ENCODE measurements around the gene FGF22. TPM values are rescaled to one million over a fixed set of nuclear protein-coding genes. Genes with fewer than 3 reads are reported as not detected.

Gene FGF22
- total and polyA plus RNA-seq, 4 donors, result 0.08 TPM; not detected in 3

DNA sequence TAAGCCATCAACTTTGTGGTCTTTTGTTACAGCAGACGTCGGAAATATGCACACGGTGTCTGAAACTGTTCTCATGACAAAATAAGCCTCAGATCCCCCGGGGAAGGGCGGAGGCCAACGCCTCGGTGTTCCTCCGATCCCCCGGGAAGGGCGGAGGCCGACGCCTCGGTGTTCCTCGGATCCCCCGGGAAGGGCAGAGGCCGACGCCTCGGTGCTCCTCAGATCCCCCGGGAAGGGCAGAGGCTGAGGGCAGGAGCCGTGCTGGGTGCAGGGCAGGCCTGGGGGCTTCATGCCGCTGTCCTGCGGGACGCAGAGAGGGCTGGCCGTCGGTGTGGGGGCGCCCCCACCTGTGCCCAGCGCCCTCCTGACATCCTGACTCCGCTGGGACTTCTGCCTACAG lies 4.7 kb downstream of the FGF22 start:
- no peak for DNase-seq (ENCODE audit: low spot score)
- H3K9me3 ChIP-seq (ENCODE audit: control insufficient read depth in 4 of 4, low read length in 3 of 4), result no peaks in the 10 kb centered on the region
- H3K4me3 ChIP-seq (ENCODE audit: low read depth in 1 of 3, low read length in 3 of 3), result no peak overlapping the region
- H3K4me1 ChIP-seq (ENCODE audit: control insufficient read depth in 4 of 4, insufficient read depth in 4 of 4, low read length in 3 of 4), result peaks cover 0 to 2% (median 2%) of the 10 kb centered on the region in 4 donors
- peaks cover 0 to 34% (median 18%) of the 10 kb centered on the region in 4 donors for H3K36me3 ChIP-seq (ENCODE audit: control insufficient read depth in 4 of 4, insufficient read depth in 3 of 4, low read depth in 1 of 4, low read length in 3 of 4)
- no peak for TF ChIP-seq RXRA (IDR thresholded peaks at IDR 0.05)
- TF ChIP-seq YY1 (IDR thresholded peaks at IDR 0.05), result no peak
- TF ChIP-seq, protein P1, sequence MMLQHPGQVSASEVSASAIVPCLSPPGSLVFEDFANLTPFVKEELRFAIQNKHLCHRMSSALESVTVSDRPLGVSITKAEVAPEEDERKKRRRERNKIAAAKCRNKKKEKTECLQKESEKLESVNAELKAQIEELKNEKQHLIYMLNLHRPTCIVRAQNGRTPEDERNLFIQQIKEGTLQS (IDR thresholded peaks at IDR 0.05), result no peak
- no peak for TF ChIP-seq RAD21 (IDR thresholded peaks at IDR 0.05)
- TF ChIP-seq FOXA1 (IDR thresholded peaks at IDR 0.05), result no peak
- TF ChIP-seq, protein P2, sequence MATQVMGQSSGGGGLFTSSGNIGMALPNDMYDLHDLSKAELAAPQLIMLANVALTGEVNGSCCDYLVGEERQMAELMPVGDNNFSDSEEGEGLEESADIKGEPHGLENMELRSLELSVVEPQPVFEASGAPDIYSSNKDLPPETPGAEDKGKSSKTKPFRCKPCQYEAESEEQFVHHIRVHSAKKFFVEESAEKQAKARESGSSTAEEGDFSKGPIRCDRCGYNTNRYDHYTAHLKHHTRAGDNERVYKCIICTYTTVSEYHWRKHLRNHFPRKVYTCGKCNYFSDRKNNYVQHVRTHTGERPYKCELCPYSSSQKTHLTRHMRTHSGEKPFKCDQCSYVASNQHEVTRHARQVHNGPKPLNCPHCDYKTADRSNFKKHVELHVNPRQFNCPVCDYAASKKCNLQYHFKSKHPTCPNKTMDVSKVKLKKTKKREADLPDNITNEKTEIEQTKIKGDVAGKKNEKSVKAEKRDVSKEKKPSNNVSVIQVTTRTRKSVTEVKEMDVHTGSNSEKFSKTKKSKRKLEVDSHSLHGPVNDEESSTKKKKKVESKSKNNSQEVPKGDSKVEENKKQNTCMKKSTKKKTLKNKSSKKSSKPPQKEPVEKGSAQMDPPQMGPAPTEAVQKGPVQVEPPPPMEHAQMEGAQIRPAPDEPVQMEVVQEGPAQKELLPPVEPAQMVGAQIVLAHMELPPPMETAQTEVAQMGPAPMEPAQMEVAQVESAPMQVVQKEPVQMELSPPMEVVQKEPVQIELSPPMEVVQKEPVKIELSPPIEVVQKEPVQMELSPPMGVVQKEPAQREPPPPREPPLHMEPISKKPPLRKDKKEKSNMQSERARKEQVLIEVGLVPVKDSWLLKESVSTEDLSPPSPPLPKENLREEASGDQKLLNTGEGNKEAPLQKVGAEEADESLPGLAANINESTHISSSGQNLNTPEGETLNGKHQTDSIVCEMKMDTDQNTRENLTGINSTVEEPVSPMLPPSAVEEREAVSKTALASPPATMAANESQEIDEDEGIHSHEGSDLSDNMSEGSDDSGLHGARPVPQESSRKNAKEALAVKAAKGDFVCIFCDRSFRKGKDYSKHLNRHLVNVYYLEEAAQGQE (IDR thresholded peaks at IDR 0.05), result no peak
- TF ChIP-seq JUND (IDR thresholded peaks at IDR 0.05), result no peak
- no peak for TF ChIP-seq HNF4G (IDR thresholded peaks at IDR 0.05)
- TF ChIP-seq MAX (IDR thresholded peaks at IDR 0.05), result no peak
- no peak for TF ChIP-seq ZBTB33 (IDR thresholded peaks at IDR 0.05)
- no peak for TF ChIP-seq NR2F2 (IDR thresholded peaks at IDR 0.05)
- TF ChIP-seq TAF1 (conservative IDR thresholded peaks at IDR 0.05), result no peak
- no peak for TF ChIP-seq FOXA2 (IDR thresholded peaks at IDR 0.05)
- TF ChIP-seq, protein P3, sequence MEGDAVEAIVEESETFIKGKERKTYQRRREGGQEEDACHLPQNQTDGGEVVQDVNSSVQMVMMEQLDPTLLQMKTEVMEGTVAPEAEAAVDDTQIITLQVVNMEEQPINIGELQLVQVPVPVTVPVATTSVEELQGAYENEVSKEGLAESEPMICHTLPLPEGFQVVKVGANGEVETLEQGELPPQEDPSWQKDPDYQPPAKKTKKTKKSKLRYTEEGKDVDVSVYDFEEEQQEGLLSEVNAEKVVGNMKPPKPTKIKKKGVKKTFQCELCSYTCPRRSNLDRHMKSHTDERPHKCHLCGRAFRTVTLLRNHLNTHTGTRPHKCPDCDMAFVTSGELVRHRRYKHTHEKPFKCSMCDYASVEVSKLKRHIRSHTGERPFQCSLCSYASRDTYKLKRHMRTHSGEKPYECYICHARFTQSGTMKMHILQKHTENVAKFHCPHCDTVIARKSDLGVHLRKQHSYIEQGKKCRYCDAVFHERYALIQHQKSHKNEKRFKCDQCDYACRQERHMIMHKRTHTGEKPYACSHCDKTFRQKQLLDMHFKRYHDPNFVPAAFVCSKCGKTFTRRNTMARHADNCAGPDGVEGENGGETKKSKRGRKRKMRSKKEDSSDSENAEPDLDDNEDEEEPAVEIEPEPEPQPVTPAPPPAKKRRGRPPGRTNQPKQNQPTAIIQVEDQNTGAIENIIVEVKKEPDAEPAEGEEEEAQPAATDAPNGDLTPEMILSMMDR (IDR thresholded peaks at IDR 0.05; ENCODE audit: low read depth, low read length, missing input control), result no peak
- no peak for TF ChIP-seq HNF4A (conservative IDR thresholded peaks at IDR 0.05)
- no peak for TF ChIP-seq SP1 (IDR thresholded peaks at IDR 0.05)
- TF ChIP-seq GABPA (IDR thresholded peaks at IDR 0.05 in 1 of 2, conservative IDR thresholded peaks at IDR 0.05 in 1 of 2), result no peak
- no peak for TF ChIP-seq EGR1 (IDR thresholded peaks at IDR 0.05; ENCODE audit: low read depth in 2 of 2)
- WGBS, result 79% methylated on average over 28 of the region's 28 CpGs
- no peaks in the 10 kb centered on the region for H3K27me3 ChIP-seq (ENCODE audit: control insufficient read depth in 4 of 4, insufficient read depth in 4 of 4, low read length in 3 of 4)
- no peak overlapping the region for H3K9ac ChIP-seq (ENCODE audit: low read depth in 1 of 2, low read length in 2 of 2)
- no peak overlapping the region for H3K27ac ChIP-seq (ENCODE audit: low read depth in 1 of 2, low read length in 2 of 2)

Data from liver (tissue), 9 donors.